HG03039 (cell line): ENCODE measurements around the gene SMIM13.

Experiments used
- ATAC-seq: cut with Tn5 transposase; IDR thresholded peaks from one replicate; pipeline ENCODE4 v1.9.1; 2021; ENCODE audit warnings: mild to moderate bottlenecking, moderate library complexity; ENCODE audit not compliant: unreplicated experiment

SMIM13 gene

DNA sequence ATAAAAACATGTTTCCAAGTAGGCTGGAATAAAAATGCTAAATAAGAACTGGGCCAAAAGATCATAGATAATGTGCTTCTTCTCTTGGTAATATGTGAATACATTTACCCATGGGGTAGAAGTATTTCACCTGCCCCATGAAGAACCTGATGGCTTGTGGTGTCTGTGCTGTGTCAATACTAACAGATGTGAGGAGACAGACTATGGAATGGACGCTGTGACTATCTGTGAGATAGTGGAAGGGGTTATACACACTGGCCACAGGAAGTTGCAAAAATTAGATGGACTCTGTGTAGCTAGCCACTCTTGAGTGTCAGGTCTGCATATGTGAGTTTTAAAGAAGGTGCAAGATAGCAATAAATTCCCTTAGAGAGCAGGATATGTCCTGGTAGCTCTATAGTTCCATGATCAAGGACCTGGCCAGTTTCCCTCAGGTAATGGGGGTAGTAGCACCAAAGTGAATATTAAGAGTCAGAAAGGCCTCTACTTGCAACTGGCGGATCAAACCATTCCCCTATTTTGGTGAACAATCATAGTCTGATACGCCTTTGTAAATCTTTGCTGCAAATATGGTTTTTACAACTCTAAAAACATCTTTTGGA is 90.2 kb downstream of the SMIM13 start:
- ATAC-seq, result no peak

DNA sequence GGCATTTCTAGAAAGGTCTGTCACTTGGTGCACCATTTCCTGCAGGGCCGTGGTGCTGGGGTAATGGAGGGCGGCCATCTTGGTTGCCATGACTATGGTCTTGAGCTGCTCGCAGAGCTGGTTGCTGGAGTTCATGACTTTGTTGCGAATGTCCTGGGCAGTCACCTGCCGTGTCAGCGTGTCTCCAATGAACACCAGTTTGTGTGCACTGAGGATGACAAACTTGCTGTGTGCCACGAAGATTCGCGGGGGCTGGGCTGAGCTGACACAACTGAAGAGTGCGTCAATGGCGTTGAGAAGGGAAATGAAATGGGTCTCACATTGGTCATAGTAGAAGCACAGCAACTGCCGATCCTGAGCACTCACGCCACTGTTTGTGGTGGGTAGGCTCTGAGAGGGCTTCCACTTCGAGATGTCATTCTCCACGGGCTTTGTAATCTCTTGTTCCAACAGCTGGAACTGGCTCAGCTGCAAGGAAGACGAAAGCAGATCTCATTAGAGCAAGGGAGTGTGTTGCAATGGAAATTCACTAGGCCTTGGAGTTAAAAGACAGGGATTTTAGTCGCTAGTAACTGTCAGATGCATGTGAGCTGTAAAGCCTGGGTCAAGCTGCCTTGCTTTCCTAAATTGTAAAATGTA is 91.7 kb downstream of the SMIM13 start:
- no peak for ATAC-seq

- no peak for ATAC-seq
These were observed 93.7 kb downstream of the SMIM13 start for GRCh38 chr6:11187301-11187700.
